HepG2 (cell line): ENCODE measurements around the gene SERPINA9. TPM values are rescaled to one million over a fixed set of nuclear protein-coding genes. Genes with fewer than 3 reads are reported as not detected.

Experiments
- ATRX ChIP-seq: sonication (generic); formaldehyde crosslinking; IDR thresholded peaks from 2 replicates; pipeline ENCODE4 v1.4.0; 2020; ENCODE audit warnings: missing genetic modification reagents, borderline replicate concordance
- BCLAF1 ChIP-seq: fragments of 450-650 bp; IDR thresholded peaks from 2 replicates; pipeline ENCODE4 v1.6.1; 2017; ENCODE audit warnings: mild to moderate bottlenecking
- ELF4 ChIP-seq: sonication (generic); formaldehyde crosslinking; IDR thresholded peaks from 2 replicates; pipeline ENCODE4 v1.5.0; 2020; ENCODE audit warnings: missing genetic modification reagents, mild to moderate bottlenecking, moderate library complexity, borderline replicate concordance
- GZF1 ChIP-seq: sonication (generic); formaldehyde crosslinking; IDR thresholded peaks from 2 replicates; pipeline ENCODE4 v1.5.1; 2020; ENCODE audit warnings: mild to moderate bottlenecking, missing genetic modification reagents
- IKZF1 ChIP-seq: fragments of 450-650 bp; IDR thresholded peaks from 2 replicates; pipeline ENCODE4 v1.7.1; 2016
- KAT8 ChIP-seq: IDR thresholded peaks from 2 replicates; pipeline ENCODE4 v1.6.1; 2016; ENCODE audit warnings: missing genetic modification reagents, missing compliant biosample characterization
- MAZ ChIP-seq, 2 experiments: sonication (generic) in 1 of 2; formaldehyde crosslinking in 1 of 2; IDR thresholded peaks; 2 replicates each; pipeline versions ENCODE4 v1.5.0 to v1.6.1; 2012 to 2020; ENCODE audit warnings: low read depth in 2 of 2, mild to moderate bottlenecking in 2 of 2, borderline replicate concordance in 1 of 2, improper control_type of control experiment in 1 of 2, low read length in 1 of 2, missing genetic modification reagents in 1 of 2, moderate library complexity in 1 of 2
- MXD4 ChIP-seq: IDR thresholded peaks from 2 replicates; pipeline ENCODE4 v1.6.1; 2016; ENCODE audit warnings: mild to moderate bottlenecking, missing biosample characterization, missing genetic modification reagents
- NFATC3 ChIP-seq: sonication (generic); formaldehyde crosslinking; IDR thresholded peaks from 2 replicates; pipeline ENCODE4 v1.5.1; 2020; ENCODE audit warnings: mild to moderate bottlenecking, missing genetic modification reagents
- NFKBIZ ChIP-seq: IDR thresholded peaks from 2 replicates; pipeline ENCODE4 v1.6.1; 2018; ENCODE audit warnings: missing genetic modification reagents, missing compliant biosample characterization
- PAWR ChIP-seq: sonication (generic); formaldehyde crosslinking; IDR thresholded peaks from 2 replicates; pipeline ENCODE4 v1.4.0; 2020; ENCODE audit warnings: missing genetic modification reagents, mild to moderate bottlenecking, borderline replicate concordance
- PRDM10 ChIP-seq: sonication (generic); formaldehyde crosslinking; IDR thresholded peaks from 2 replicates; pipeline ENCODE4 v1.4.0; 2020; ENCODE audit warnings: low read depth, missing genetic modification reagents
- RARA ChIP-seq: IDR thresholded peaks from 2 replicates; pipeline ENCODE4 v1.6.1; 2016; ENCODE audit warnings: missing genetic modification reagents, missing compliant biosample characterization
- TCF7 ChIP-seq: sonication (generic); IDR thresholded peaks from 2 replicates; pipeline ENCODE4 v1.6.1; 2016; ENCODE audit warnings: antibody characterized with exemption, low read depth
- ZBTB39 ChIP-seq: sonication (generic); formaldehyde crosslinking; IDR thresholded peaks from 2 replicates; pipeline ENCODE4 v1.5.0; 2020; ENCODE audit warnings: missing genetic modification reagents
- ZFP91 ChIP-seq: sonication (generic); formaldehyde crosslinking; IDR thresholded peaks from 2 replicates; pipeline ENCODE4 v1.9.0; 2022; ENCODE audit warnings: missing genetic modification reagents, mild to moderate bottlenecking, borderline replicate concordance
- ZNF124 ChIP-seq: sonication (generic); formaldehyde crosslinking; IDR thresholded peaks from 2 replicates; pipeline ENCODE4 v1.4.0; 2020; ENCODE audit warnings: missing genetic modification reagents
- ZNF138 ChIP-seq: sonication (generic); formaldehyde crosslinking; IDR thresholded peaks from 2 replicates; pipeline ENCODE4 v1.5.0; 2020; ENCODE audit warnings: mild to moderate bottlenecking, low read depth, missing genetic modification reagents
- ZNF256 ChIP-seq: sonication (generic); formaldehyde crosslinking; conservative IDR thresholded peaks from 2 replicates; pipeline ENCODE4 v1.4.0; 2020; ENCODE audit warnings: missing genetic modification reagents
- ZNF557 ChIP-seq: sonication (generic); formaldehyde crosslinking; IDR thresholded peaks from 2 replicates; pipeline ENCODE4 v1.4.0; 2020; ENCODE audit warnings: missing genetic modification reagents
- polyA plus RNA-seq, 8 experiments: library from polyadenylated mRNA; depleted of rRNA in 3 of 8; stranded (reverse) in 7 of 8; unstranded in 1 of 8; fragments of >200 nt; fragmentation: Illumina TruSeq in 4 of 8; extraction: Trizol in 4 of 8; gene quantifications; 2 replicates each; pipeline versions ENCODE4 v1.2.1 to v1.2.3, GENCODE V29; 2011 to 2016; ENCODE audit warnings: low read depth in 4 of 8, missing spikeins in 1 of 8, mixed read lengths in 1 of 8; ENCODE audit not compliant: insufficient read depth in 1 of 8
- total RNA-seq, 5 experiments: library from RNA; depleted of rRNA; stranded (reverse); fragments of >200 nt; fragmentation: Illumina TruSeq; extraction: Trizol; gene quantifications; 2 replicates each; pipeline ENCODE4 v1.2.3, GENCODE V29; 2016; ENCODE audit warnings: low read depth in 1 of 5

Gene SERPINA9
- total and polyA plus RNA-seq, 2 of the 13 experiments (the other 11 are each of a cell fraction or from before 2014, with no cell fraction given), result 0.21 TPM; not detected in 1

GRCh38 chr14:94451091-94451771 lies 24.8 kb downstream of the SERPINA9 start (continued):
- TF ChIP-seq PRDM10 (CRISPR knock-in tag) (no peak), TCF7 (no peak; the same call in 1 of the 2 replicates), ATRX (CRISPR knock-in tag) (no peak), RARA (CRISPR knock-in tag) (peak; percentile 73), ZNF256 (no peak), ZBTB39 (CRISPR knock-in tag) (no peak), ZNF557 (no peak), GZF1 (CRISPR knock-in tag) (no peak), NFATC3 (CRISPR knock-in tag) (peak; percentile 78; the same call in 1 of the 2 replicates), PAWR (CRISPR knock-in tag) (no peak), KAT8 (CRISPR knock-in tag) (no peak), IKZF1 (no peak), ELF4 (CRISPR knock-in tag) (no peak), NFKBIZ (CRISPR knock-in tag) (0 out of 2 replicates have a peak, but pooled peaks have one; percentile 79), MAZ (IDR thresholded peaks at IDR 0.05; ENCODE audit: borderline replicate concordance, low read depth, low read length) (no peak), MAZ (CRISPR knock-in tag; IDR thresholded peaks at IDR 0.05; ENCODE audit: low read depth) (no peak), ZFP91 (CRISPR knock-in tag) (peak; percentile 34; the same call in 1 of the 2 replicates), MXD4 (CRISPR knock-in tag) (no peak), ZNF124 (CRISPR knock-in tag) (peak; percentile 73; the same call in 1 of the 2 replicates), BCLAF1 (no peak), ZNF138 (CRISPR knock-in tag) (no peak)
